Mucosa of stomach (tissue), 1 donor: ENCODE results near the gene ALK.

Experiments used
- H3K27me3 ChIP-seq: one replicate; pipeline ENCODE4 v1.7.0; 2013; ENCODE audit warnings: mild to moderate bottlenecking, low read length; ENCODE audit not compliant: control insufficient read depth, insufficient read depth
- H3K36me3 ChIP-seq: one replicate; pipeline ENCODE4 v1.7.0; 2013; ENCODE audit warnings: low read length; ENCODE audit not compliant: control insufficient read depth, insufficient read depth
- H3K4me1 ChIP-seq: one replicate; pipeline ENCODE4 v1.7.0; 2013; ENCODE audit warnings: mild to moderate bottlenecking, low read length; ENCODE audit not compliant: control insufficient read depth, insufficient read depth
- H3K4me3 ChIP-seq: one replicate; pipeline ENCODE4 v1.7.0; 2013; ENCODE audit warnings: low read length
- H3K9ac ChIP-seq: one replicate; pipeline ENCODE4 v1.7.0; 2013; ENCODE audit warnings: mild to moderate bottlenecking, low read length, moderate library complexity
- H3K9me3 ChIP-seq: one replicate; pipeline ENCODE4 v1.7.0; 2013; ENCODE audit warnings: mild to moderate bottlenecking, low read length, moderate library complexity; ENCODE audit not compliant: control insufficient read depth
- donor health status: Pancreatic carcinoma.

ALK gene

GRCh38 chr2:29931818-29932217 lies 10.4 kb upstream of the ALK start:
- Histone ChIP-seq H3K36me3 (no peaks in the 10 kb centered on the region), H3K9ac (no peak overlapping the region), H3K4me1 (no peaks in the 10 kb centered on the region), H3K4me3 (no peak overlapping the region), H3K27me3 (no peaks in the 10 kb centered on the region), H3K9me3 (no peaks in the 10 kb centered on the region)

GRCh38 chr2:29923110-29923721 lies 1.8 kb upstream of the ALK start:
- H3K4me1 ChIP-seq: peaks cover 8% of the 10 kb centered on the region
- H3K4me3 ChIP-seq: no peak overlapping the region
- H3K9ac ChIP-seq: no peak overlapping the region
- H3K36me3 ChIP-seq: no peaks in the 10 kb centered on the region
- H3K9me3 ChIP-seq: no peaks in the 10 kb centered on the region
- H3K27me3 ChIP-seq: peaks cover 43% of the 10 kb centered on the region

GRCh38 chr2:29922605-29923004 lies 1.2 kb upstream of the ALK start:
- Histone ChIP-seq H3K36me3 (no peaks in the 10 kb centered on the region), H3K4me3 (no peak overlapping the region), H3K9me3 (no peaks in the 10 kb centered on the region), H3K27me3 (peaks cover 49% of the 10 kb centered on the region), H3K9ac (no peak overlapping the region), H3K4me1 (peaks cover 8% of the 10 kb centered on the region)

- no peaks in the 10 kb centered on the region for H3K9me3 ChIP-seq
- peaks cover 61% of the 10 kb centered on the region for H3K27me3 ChIP-seq
- no peak overlapping the region for H3K4me3 ChIP-seq
- H3K9ac ChIP-seq: no peak overlapping the region
- H3K4me1 ChIP-seq: peaks cover 8% of the 10 kb centered on the region
- no peaks in the 10 kb centered on the region for H3K36me3 ChIP-seq
Observed at GRCh38 chr2:29920631-29921559, 491 bp downstream of the ALK start.

GRCh38 chr2:29920130-29920577 lies 1.2 kb downstream of the ALK start:
- Histone ChIP-seq H3K9me3 (no peaks in the 10 kb centered on the region), H3K9ac (no peak overlapping the region), H3K27me3 (peaks cover 61% of the 10 kb centered on the region), H3K4me1 (peaks cover 8% of the 10 kb centered on the region), H3K4me3 (no peak overlapping the region), H3K36me3 (no peaks in the 10 kb centered on the region)

GRCh38 chr2:29918941-29919340 lies 2.4 kb downstream of the ALK start:
- Histone ChIP-seq H3K27me3 (peaks cover 61% of the 10 kb centered on the region), H3K36me3 (no peaks in the 10 kb centered on the region), H3K9me3 (no peaks in the 10 kb centered on the region), H3K4me3 (no peak overlapping the region), H3K9ac (no peak overlapping the region), H3K4me1 (peaks cover 8% of the 10 kb centered on the region)

- H3K36me3 ChIP-seq: no peaks in the 10 kb centered on the region
- H3K27me3 ChIP-seq: peaks cover 60% of the 10 kb centered on the region
Observed at GRCh38 chr2:29917781-29918180, 3.6 kb downstream of the ALK start.

GRCh38 chr2:29916571-29916970 lies 4.8 kb downstream of the ALK start:
- Histone ChIP-seq H3K4me3 (no peak overlapping the region), H3K9ac (no peak overlapping the region), H3K36me3 (no peaks in the 10 kb centered on the region), H3K4me1 (peaks cover 8% of the 10 kb centered on the region), H3K27me3 (peaks cover 49% of the 10 kb centered on the region), H3K9me3 (no peaks in the 10 kb centered on the region)

More at GRCh38 chr2:29917781-29918180, 3.6 kb downstream of the ALK start:
- no peaks in the 10 kb centered on the region for H3K9me3 ChIP-seq
- peaks cover 8% of the 10 kb centered on the region for H3K4me1 ChIP-seq
- H3K4me3 ChIP-seq: no peak overlapping the region
- H3K9ac ChIP-seq: no peak overlapping the region

GRCh38 chr2:29910960-29911359 lies 10.4 kb downstream of the ALK start:
- no peak overlapping the region for H3K4me3 ChIP-seq
- H3K9me3 ChIP-seq: no peaks in the 10 kb centered on the region
- no peaks in the 10 kb centered on the region for H3K4me1 ChIP-seq
- H3K27me3 ChIP-seq: no peaks in the 10 kb centered on the region
- no peak overlapping the region for H3K9ac ChIP-seq
- H3K36me3 ChIP-seq: no peaks in the 10 kb centered on the region

GRCh38 chr2:29910465-29910864 lies 10.9 kb downstream of the ALK start:
- H3K9ac ChIP-seq: no peak overlapping the region
- no peak overlapping the region for H3K4me3 ChIP-seq
- H3K4me1 ChIP-seq: no peaks in the 10 kb centered on the region
- H3K36me3 ChIP-seq: no peaks in the 10 kb centered on the region
- H3K27me3 ChIP-seq: no peaks in the 10 kb centered on the region
- no peaks in the 10 kb centered on the region for H3K9me3 ChIP-seq

GRCh38 chr2:29902356-29902755 lies 19.0 kb downstream of the ALK start:
- H3K27me3 ChIP-seq: peaks cover 6% of the 10 kb centered on the region
- H3K4me1 ChIP-seq: no peaks in the 10 kb centered on the region
- H3K36me3 ChIP-seq: no peaks in the 10 kb centered on the region
- no peaks in the 10 kb centered on the region for H3K9me3 ChIP-seq
- no peak overlapping the region for H3K4me3 ChIP-seq
- no peak overlapping the region for H3K9ac ChIP-seq

- no peaks in the 10 kb centered on the region for H3K9me3 ChIP-seq
- H3K4me1 ChIP-seq: no peaks in the 10 kb centered on the region
- H3K27me3 ChIP-seq: peaks cover 6% of the 10 kb centered on the region
- no peaks in the 10 kb centered on the region for H3K36me3 ChIP-seq
- H3K4me3 ChIP-seq: no peak overlapping the region
- H3K9ac ChIP-seq: no peak overlapping the region
Observed at GRCh38 chr2:29900971-29901633, 20.3 kb downstream of the ALK start.
